ENCODE data around the gene CABP2.

The CABP2 gene

GRCh38 chr11:67469508-67469811 lies 53.8 kb downstream of the CABP2 start:
- no peak for DNase-seq

All from NCI-H1436 treated with DMSO at 0.1 percent for 48 hours (cell line).